WTC11 (cell line): ENCODE results near the gene NUDT22. TPM values are rescaled to one million over a fixed set of nuclear protein-coding genes. Genes with fewer than 3 reads are reported as not detected.

Experiments used
- ATAC-seq: fragments of 200-7000 bp; cut with Tn5 transposase; 2 replicates; pipeline ENCODE4 v1.10.0; 2021; ENCODE audit warnings: mild to moderate bottlenecking, moderate library complexity
- CTCF ChIA-PET: fragments of 300-600 bp; sonication (Branson Sonifier 250); formaldehyde crosslinking; loops from one replicate; lab custom pipeline; 2021; ENCODE audit warnings: antibody characterized with exemption; lab: Charles Lee
- POLR2A ChIA-PET: fragments of 350-600 bp; sonication (Branson Sonifier 250); formaldehyde crosslinking; loops from one replicate; lab custom pipeline; 2021; ENCODE audit warnings: antibody characterized with exemption; lab: Charles Lee
- DNase-seq: peaks from one replicate; pipeline ENCODE4 v3.0.0; 2021; ENCODE audit warnings: low spot score
- H3K27ac Mint-ChIP-seq: 2 replicates; pipeline ENCODE4 v1.8.0; 2021; ENCODE audit warnings: mixed read lengths
- H3K27me3 Mint-ChIP-seq: 2 replicates; pipeline ENCODE4 v1.8.0; 2021; ENCODE audit warnings: low read depth, mild to moderate bottlenecking, moderate library complexity, mixed read lengths
- H3K36me3 Mint-ChIP-seq: 2 replicates; pipeline ENCODE4 v1.8.0; 2021; ENCODE audit warnings: mixed read lengths
- H3K4me1 Mint-ChIP-seq: 2 replicates; pipeline ENCODE4 v1.8.0; 2022; ENCODE audit warnings: mixed read lengths
- H3K4me3 Mint-ChIP-seq: 2 replicates; pipeline ENCODE4 v1.8.0; 2021; ENCODE audit warnings: mild to moderate bottlenecking, moderate library complexity, mixed read lengths
- H3K9me3 Mint-ChIP-seq: 2 replicates; pipeline ENCODE4 v1.8.0; 2021; ENCODE audit warnings: mixed read lengths
- CTCF ChIP-seq: fragments of 200-600 bp; IDR thresholded peaks from 2 replicates; pipeline ENCODE4 v1.8.0; 2022; ENCODE audit warnings: antibody characterized with exemption
- NFE2L1 ChIP-seq: sonication (generic); formaldehyde crosslinking; IDR thresholded peaks from 2 replicates; pipeline ENCODE4 v1.8.1; 2023; ENCODE audit warnings: missing genetic modification reagents
- NR1H2 ChIP-seq: sonication (generic); formaldehyde crosslinking; IDR thresholded peaks from 2 replicates; pipeline ENCODE4 v1.9.0; 2021; ENCODE audit warnings: mild to moderate bottlenecking, moderate library complexity, missing genetic modification reagents
- NR3C1 ChIP-seq: sonication (generic); formaldehyde crosslinking; conservative IDR thresholded peaks from 2 replicates; pipeline ENCODE4 v1.8.1; 2023; ENCODE audit warnings: low read depth, mild to moderate bottlenecking, missing genetic modification reagents
- PRDM15 ChIP-seq: sonication (generic); formaldehyde crosslinking; IDR thresholded peaks from 2 replicates; pipeline ENCODE4 v1.8.0; 2022; ENCODE audit warnings: missing genetic modification reagents
- PRRX2 ChIP-seq: fragments of 250-450 bp; sonication (Bioruptor Pico); IDR thresholded peaks from 2 replicates; pipeline ENCODE4 v1.8.0; 2021; ENCODE audit warnings: mild to moderate bottlenecking
- RELA ChIP-seq: sonication (generic); formaldehyde crosslinking; IDR thresholded peaks from 2 replicates; pipeline ENCODE4 v1.8.1; 2022; ENCODE audit warnings: missing genetic modification reagents, mild to moderate bottlenecking, borderline replicate concordance
- SMAD3 ChIP-seq: sonication (generic); formaldehyde crosslinking; IDR thresholded peaks from 2 replicates; pipeline ENCODE4 v1.8.0; 2022; ENCODE audit warnings: missing genetic modification reagents, mild to moderate bottlenecking, borderline replicate concordance
- SMAD4 ChIP-seq: sonication (generic); formaldehyde crosslinking; IDR thresholded peaks from 2 replicates; pipeline ENCODE4 v1.8.0; 2022; ENCODE audit warnings: mild to moderate bottlenecking, missing genetic modification reagents
- SP1 ChIP-seq: sonication (generic); formaldehyde crosslinking; conservative IDR thresholded peaks from 2 replicates; pipeline ENCODE4 v1.8.1; 2022; ENCODE audit warnings: missing genetic modification reagents
- TEAD1 ChIP-seq: sonication (generic); formaldehyde crosslinking; IDR thresholded peaks from 2 replicates; pipeline ENCODE4 v1.8.0; 2022; ENCODE audit warnings: mild to moderate bottlenecking, missing genetic modification reagents
- TEAD4 ChIP-seq: sonication (generic); formaldehyde crosslinking; IDR thresholded peaks from 2 replicates; pipeline ENCODE4 v1.8.0; 2022; ENCODE audit warnings: mild to moderate bottlenecking, missing genetic modification reagents
- ZNF232 ChIP-seq: sonication (generic); formaldehyde crosslinking; IDR thresholded peaks from 2 replicates; pipeline ENCODE4 v1.8.0; 2022; ENCODE audit warnings: mild to moderate bottlenecking, missing genetic modification reagents
- ZNF416 ChIP-seq: fragments of 250-450 bp; sonication (Bioruptor Pico); IDR thresholded peaks from 2 replicates; pipeline ENCODE4 v1.9.0; 2021; ENCODE audit warnings: mild to moderate bottlenecking, inconsistent platforms
- ZNF423 ChIP-seq: fragments of 250-450 bp; sonication (Bioruptor Pico); IDR thresholded peaks from 2 replicates; pipeline ENCODE4 v2.1.2; 2022; ENCODE audit warnings: mild to moderate bottlenecking, moderate library complexity
- ZNF532 ChIP-seq: fragments of 250-450 bp; sonication (Bioruptor Pico); IDR thresholded peaks from 2 replicates; pipeline ENCODE4 v1.9.0; 2021; ENCODE audit warnings: mild to moderate bottlenecking, borderline replicate concordance
- ZSCAN18 ChIP-seq: fragments of 250-450 bp; sonication (Bioruptor Pico); IDR thresholded peaks from 2 replicates; pipeline ENCODE4 v2.1.2; 2022; ENCODE audit warnings: mild to moderate bottlenecking, moderate library complexity
- total RNA-seq: library from RNA; stranded (reverse); gene quantifications from 3 replicates; pipeline ENCODE4 v1.2.3, GENCODE V29; 2021

NUDT22 gene
- total RNA-seq, 1 experiment from 2014 or later, result 64.4 TPM

- TF ChIP-seq PRDM15 (peak; percentile 48; the same call in 1 of the 2 replicates), SP1 (CRISPR knock-in tag) (peak; percentile 74; the same call in 1 of the 2 replicates), NFE2L1 (CRISPR knock-in tag) (0 out of 2 replicates have a peak, but pooled peaks have one; percentile 23)
Observed at GRCh38 chr11:64185693-64186491, 40.2 kb upstream of the NUDT22 start, which contains the start of gene STIP1 (continued).

GRCh38 chr11:64186492-64187165 is 39.4 kb upstream of the NUDT22 start:
- POLR2A ChIA-PET, result interaction anchor here (0.6 to 2.1 kb wide), 5 partner anchors 21 to 56 kb away, joined by 3 to 11 read pairs (median 5); partner anchors contain the start of genes FKBP2 and MACROD1
- H3K27me3 Mint-ChIP-seq, result no peaks in the 10 kb centered on the region
- peaks cover 14% of the 10 kb centered on the region for H3K36me3 Mint-ChIP-seq
- no peak overlapping the region for H3K4me3 Mint-ChIP-seq
- H3K9me3 Mint-ChIP-seq, result no peaks in the 10 kb centered on the region
- no peak overlapping the region for H3K27ac Mint-ChIP-seq
- H3K4me1 Mint-ChIP-seq, result peaks cover 33% of the 10 kb centered on the region
- TF ChIP-seq NR1H2 (CRISPR knock-in tag) (no peak), SMAD4 (CRISPR knock-in tag) (no peak), ZNF532 (CRISPR knock-in tag) (no peak), ZSCAN18 (CRISPR knock-in tag) (no peak), NR3C1 (CRISPR knock-in tag) (no peak), CTCF (no peak), TEAD4 (CRISPR knock-in tag) (no peak), ZNF423 (CRISPR knock-in tag) (no peak), SMAD3 (CRISPR knock-in tag) (no peak), ZNF232 (CRISPR knock-in tag) (no peak), RELA (no peak), ZNF416 (no peak), TEAD1 (CRISPR knock-in tag) (no peak), PRRX2 (CRISPR knock-in tag) (no peak)
- TF ChIP-seq, all 79 proteins: peak for 0
- DNase-seq (no peak), ATAC-seq (no peak)
- CTCF ChIA-PET, result interaction anchor here (0.6 to 3.1 kb wide), 15 partner anchors 18 to 241 kb away, joined by 3 to 23 read pairs (median 5); partner anchors contain the start of genes NUDT22, PRDX5, TRMT112 and TRPT1
